ENCODE measurements around the gene CTSL. TPM values are rescaled to one million over a fixed set of nuclear protein-coding genes. Genes with fewer than 3 reads are reported as not detected.
A peak's percentile ranks its signal among the peaks of the same experiment; 100 is the strongest.

CTSL gene
- polyA plus RNA-seq, 3 donors, result 72.8 to 608 (median 181) TPM

DNA sequence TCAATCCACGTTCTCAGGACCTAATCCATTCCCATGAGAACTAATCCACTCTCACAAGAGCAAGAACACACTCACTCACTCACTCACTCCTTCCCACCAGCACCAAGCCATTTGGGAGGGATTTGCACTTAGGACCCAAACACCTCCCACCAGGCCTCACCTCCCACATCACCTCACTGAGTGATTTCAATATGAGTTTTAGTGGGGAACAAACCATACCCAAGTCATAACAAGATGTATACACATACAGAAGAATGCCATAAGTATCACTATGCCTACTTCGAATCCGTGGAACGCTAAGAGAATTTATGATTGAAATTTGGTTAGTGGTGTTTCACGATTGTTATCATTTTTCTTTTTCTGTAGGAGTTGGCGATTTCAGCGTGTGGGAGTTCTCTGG is 29.3 kb upstream of the CTSL start:
- H3K27ac ChIP-seq (ENCODE audit: low read depth, low read length), result no peak overlapping the region
- WGBS, 3 donors, result 81 to 87% (median 86%) methylated on average over 7 of the region's 7 CpGs

DNA sequence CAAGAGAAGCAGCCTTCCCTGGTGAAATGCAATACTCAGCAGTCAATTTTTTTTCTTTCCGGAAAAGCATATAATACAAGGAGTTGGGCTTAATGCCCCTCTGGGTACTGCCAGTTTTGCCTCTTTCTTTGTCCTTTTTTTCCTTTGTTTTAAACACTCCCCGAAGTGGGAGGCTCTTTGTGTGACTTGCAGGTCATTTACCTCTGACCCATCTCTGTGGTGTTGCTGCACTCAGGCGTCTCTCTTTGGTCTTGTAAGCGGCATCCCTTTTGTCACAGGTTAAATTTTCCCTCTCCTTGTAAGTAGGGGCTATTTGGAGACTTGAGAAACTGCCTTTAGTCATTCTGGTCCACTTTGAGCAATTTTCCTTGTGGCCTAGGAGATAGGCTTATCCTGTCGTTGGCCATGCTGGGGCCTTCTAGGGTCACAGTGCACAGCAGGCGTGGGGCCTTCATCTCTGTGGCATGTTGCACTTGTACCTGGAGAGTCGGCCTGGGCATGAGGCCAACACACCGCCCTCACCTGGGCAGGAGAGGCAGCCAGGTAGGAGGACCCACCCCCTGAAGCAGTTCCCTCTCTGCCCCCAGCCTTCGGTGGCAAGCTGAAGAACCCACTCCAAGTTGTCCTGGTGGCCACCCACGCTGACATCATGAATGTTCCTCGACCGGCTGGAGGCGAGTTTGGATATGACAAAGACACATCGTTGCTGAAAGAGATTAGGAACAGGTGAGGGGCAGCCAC is 27.7 kb upstream of the CTSL start:
- WGBS, 3 donors, result 84 to 93% (median 92%) methylated on average over 14 of the region's 14 CpGs

DNA sequence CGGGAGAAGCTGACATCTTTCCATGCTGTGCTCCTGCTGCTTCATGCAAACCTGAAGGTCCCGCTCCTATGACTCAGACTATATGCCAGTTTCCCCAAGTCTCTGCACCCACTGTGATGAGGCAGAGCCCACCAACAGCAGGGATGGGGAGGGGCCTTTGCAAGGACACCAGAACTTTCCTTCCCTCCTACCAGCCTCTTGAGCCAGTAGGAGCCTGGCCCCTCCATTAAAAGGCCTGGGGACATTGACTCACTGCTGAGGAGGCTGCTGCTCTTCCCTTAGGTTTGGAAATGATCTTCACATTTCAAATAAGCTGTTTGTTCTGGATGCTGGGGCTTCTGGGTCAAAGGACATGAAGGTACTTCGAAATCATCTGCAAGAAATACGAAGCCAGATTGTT is 26.1 kb upstream of the CTSL start:
- WGBS, 3 donors, result 95 to 96% (median 95%) methylated on average over 4 of the region's 4 CpGs
- no peak overlapping the region for H3K27ac ChIP-seq (ENCODE audit: low read depth, low read length)

More for the DNA sequence above, 27.7 kb upstream of the CTSL start:
- H3K27ac ChIP-seq (ENCODE audit: low read depth, low read length), result no peak overlapping the region

DNA sequence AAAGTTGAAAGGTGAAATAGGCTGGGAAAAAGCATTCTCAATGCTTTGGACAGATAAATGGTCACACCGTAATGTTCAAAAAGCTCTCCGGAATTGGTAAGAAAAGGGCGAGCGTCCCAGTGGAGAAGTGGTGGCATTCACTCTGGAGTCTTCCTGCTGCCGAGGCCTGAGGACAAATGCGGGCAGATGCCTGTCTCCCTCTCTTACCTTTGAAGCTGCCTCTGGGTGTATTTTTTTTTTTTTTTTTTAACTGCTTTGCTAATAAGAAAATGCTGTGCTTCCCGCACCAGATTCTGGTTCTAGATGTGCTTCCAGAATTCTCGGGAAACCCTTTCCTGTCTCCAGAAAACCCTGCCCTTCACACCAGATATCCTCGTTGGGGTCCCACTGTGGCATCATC is 24.4 kb upstream of the CTSL start:
- WGBS, 3 donors, result 91 to 95% (median 92%) methylated on average over 9 of the region's 9 CpGs
- no peak overlapping the region for H3K27ac ChIP-seq (ENCODE audit: low read depth, low read length)

DNA sequence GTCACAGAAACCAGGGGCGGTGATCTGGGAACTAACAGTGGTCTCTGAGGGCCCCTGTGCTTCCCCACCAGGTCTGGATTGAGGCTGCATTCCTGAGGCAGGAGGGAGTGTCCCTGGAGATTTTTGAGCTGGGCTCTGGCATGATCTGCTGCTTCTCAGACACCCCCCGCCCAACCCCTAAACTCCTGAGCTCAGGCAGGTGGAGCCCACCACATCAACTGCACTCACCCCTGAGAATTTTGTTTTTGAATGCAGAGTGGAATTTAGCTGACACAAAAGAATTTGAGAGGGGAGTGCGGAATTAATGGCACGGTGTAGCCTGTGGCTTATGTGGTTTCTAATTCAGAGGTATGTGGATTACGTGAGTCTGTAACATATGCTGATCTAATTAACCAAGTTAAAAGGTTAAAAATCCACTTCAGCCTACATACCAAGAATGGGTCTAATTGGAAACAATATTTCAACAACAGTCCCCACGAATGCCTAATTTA is 23.9 kb upstream of the CTSL start:
- 82 to 85% (median 83%) methylated on average over 6 of the region's 6 CpGs for WGBS, 3 donors
- H3K27ac ChIP-seq (ENCODE audit: low read depth, low read length), result no peak overlapping the region

DNA sequence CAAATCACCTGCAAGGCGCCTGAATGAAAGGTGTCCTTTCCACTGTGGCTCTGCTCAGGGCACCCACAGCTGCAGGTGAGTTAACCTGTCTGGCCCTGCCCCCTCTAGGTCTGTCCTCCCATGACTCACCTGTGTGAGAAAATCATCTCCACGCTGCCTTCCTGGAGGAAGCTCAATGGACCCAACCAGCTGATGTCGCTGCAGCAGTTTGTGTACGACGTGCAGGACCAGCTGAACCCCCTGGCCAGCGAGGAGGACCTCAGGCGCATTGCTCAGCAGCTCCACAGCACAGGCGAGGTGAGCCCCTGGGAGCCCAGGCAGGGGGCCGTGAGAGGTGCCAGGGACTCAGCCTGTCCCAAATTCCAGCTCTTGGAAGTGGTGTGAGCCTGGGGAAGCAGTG is 23.0 kb upstream of the CTSL start:
- H3K27ac ChIP-seq (ENCODE audit: low read depth, low read length), result no peak overlapping the region
- WGBS, 3 donors, result 92 to 96% (median 95%) methylated on average over 9 of the region's 9 CpGs

DNA sequence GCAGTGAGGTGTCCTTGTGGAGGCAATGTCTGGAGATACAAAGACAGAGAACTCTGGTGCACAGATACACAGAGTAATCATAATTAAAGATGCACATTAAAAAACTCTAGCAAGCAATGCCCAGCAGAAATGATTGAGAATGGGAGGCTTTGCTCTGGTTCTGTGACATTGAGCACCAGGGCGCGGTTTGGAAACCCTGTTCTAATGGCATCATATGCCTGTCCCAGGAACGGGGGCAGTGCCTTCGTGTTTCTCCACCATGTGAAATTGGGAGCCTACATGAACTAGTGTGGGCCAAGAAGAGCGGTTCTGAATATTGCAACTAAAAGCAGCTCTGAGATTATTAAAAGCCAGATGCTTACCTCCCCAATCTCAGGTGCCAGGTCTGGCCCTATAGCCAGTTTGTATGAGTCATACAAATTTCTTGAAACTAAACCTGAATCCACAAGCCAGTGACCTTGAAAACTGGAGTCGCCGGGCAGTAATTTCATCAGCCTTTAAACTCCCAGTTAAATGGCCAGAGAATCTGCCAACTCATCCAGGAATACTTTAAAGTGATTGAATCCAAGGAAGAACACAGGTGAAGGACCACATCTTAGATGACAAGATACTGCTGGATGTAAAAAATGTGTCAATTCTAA is 22.2 kb upstream of the CTSL start:
- 64 to 94% (median 77%) methylated on average over 7 of the region's 7 CpGs for WGBS, 3 donors
- H3K27ac ChIP-seq (ENCODE audit: low read depth, low read length), result no peak overlapping the region

DNA sequence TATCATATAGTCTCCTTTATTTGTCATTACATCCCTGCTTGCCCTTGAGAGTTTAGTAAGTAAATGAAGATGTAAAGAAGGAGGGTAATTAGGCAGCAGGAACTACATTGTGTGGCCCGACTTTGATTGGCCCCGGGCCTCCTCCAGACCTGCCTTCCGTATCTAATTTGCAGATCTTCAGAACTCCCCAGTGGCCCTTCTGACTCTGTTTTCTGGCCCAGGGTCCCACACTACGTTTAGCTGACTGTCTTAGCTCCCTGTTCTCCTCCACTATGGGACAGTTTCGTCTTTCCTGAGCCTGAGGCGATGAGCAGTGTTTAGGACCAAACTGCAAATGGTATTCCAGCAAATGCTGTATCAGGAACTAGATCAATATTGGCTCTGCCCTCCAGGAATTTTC is 21.6 kb upstream of the CTSL start:
- WGBS, 3 donors, result 72 to 85% (median 81%) methylated on average over 6 of the region's 6 CpGs
- H3K27ac ChIP-seq (ENCODE audit: low read depth, low read length), result no peak overlapping the region

DNA sequence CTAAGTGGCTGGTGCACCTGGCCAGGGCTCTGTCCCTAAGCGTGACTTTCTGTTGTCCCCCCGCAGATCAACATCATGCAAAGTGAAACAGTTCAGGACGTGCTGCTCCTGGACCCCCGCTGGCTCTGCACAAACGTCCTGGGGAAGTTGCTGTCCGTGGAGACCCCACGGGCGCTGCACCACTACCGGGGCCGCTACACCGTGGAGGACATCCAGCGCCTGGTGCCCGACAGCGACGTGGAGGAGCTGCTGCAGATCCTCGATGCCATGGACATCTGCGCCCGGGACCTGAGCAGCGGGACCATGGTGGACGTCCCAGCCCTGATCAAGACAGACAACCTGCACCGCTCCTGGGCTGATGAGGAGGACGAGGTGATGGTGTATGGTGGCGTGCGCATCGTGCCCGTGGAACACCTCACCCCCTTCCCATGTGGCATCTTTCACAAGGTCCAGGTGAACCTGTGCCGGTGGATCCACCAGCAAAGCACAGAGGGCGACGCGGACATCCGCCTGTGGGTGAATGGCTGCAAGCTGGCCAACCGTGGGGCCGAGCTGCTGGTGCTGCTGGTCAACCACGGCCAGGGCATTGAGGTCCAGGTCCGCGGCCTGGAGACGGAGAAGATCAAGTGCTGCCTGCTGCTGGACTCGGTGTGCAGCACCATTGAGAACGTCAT is 19.7 kb upstream of the CTSL start:
- H3K27ac ChIP-seq (ENCODE audit: low read depth, low read length), result no peak overlapping the region
- 95 to 97% (median 97%) methylated on average over 38 to 39 of the region's 39 CpGs for WGBS, 3 donors

DNA sequence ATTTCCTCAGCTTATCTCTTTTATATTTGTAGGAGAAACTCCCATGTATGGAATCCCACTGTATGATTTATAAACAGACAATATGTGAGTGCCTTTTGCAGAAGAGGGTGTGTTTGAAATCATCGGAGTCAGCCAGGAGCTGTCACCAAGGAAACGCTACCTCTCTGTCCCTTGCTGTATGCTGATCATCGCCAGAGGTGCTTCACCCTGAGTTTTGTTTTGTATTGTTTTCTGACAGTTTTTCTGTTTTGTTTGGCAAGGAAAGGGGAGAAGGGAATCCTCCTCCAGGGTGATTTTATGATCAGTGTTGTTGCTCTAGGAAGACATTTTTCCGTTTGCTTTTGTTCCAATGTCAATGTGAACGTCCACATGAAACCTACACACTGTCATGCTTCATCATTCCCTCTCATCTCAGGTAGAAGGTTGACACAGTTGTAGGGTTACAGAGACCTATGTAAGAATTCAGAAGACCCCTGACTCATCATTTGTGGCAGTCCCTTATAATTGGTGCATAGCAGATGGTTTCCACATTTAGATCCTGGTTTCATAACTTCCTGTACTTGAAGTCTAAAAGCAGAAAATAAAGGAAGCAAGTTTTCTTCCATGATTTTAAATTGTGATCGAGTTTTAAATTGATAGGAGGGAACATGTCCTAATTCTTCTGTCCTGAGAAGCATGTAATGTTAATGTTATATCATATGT is 18.0 kb upstream of the CTSL start:
- no peak overlapping the region for H3K27ac ChIP-seq (ENCODE audit: low read depth, low read length)
- 59 to 74% (median 60%) methylated on average over 6 of the region's 6 CpGs for WGBS, 3 donors

DNA sequence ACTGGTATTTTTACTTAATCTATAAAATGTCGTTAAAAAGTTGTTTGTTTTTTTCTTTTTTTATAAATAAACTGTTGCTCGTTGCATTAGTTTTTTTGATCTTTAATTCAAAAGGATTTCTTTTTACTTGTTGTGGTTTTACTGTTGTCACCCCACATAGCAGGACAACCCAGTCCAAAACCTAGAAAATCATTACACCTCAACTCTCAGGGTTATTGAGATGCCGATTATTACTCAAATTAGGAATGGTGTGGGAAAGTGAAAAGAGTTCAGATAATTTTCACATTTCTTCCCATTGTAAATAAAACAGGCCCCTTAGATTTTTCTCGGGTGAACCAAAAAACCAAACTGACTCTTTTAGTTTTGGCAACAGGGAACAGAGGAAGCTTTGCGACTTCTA is 17.4 kb upstream of the CTSL start:
- no peak overlapping the region for H3K27ac ChIP-seq (ENCODE audit: low read depth, low read length)
- WGBS, 3 donors, result 78 to 84% (median 84%) methylated on average over 5 of the region's 5 CpGs

DNA sequence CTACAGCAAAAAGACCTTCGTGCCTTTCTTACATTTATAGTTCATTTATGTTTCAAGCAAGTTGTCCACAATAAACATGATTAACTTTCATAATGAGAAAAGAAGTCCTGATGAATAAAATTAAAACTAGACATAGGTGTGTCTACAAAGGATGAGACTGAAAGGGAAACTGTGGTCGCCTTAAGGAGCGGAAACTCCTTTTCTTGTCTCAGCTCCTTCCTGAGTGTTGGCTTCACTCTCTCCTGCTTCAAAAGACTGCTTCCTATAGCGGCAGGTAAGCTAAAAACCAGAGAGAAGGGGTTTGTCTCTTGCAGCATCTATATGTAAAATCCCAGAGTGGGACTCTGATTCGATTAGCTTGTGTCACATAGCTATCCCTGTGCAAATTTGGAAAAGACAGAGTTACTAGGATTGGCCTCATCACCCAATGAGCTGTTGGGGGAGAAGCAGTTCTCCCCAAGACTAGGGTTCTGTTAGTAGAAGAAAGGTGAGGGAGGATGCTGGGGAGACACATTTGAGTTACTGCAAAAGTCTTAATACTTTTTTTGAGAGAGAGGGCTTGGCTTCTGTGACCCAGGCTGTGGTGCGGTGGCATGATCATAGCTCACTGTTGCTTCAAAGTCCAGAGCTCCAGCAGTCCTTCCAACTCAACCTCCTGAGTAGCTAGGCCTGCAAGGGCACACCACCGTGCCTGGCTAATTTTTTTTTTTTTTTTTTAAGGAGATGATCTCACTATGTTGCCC is 16.8 kb upstream of the CTSL start:
- 81 to 87% (median 85%) methylated on average over 7 of the region's 7 CpGs for WGBS, 3 donors
- no peak overlapping the region for H3K27ac ChIP-seq (ENCODE audit: low read depth, low read length)

DNA sequence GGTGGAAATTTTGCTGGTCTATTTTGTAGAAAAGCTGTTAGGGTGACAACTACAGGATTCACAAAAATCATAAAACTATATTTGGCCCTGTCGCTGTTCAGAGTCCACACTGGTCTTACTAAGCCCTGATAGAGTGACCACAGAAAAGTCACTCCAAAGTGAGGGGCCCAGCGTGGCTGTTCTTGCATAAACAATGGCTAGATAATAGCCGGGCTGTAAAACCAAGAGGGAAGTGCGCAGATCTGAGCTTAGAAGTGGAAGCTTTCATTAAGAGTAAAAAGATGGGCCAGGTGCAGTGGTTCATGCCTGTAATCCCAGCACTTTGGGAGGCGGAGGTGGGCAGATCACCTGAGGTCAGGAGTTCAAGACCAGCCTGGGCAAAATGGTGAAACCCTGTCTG is 15.5 kb upstream of the CTSL start:
- WGBS, 3 donors, result 81 to 95% (median 85%) methylated on average over 5 of the region's 5 CpGs
- H3K27ac ChIP-seq (ENCODE audit: low read depth, low read length), result no peak overlapping the region

DNA sequence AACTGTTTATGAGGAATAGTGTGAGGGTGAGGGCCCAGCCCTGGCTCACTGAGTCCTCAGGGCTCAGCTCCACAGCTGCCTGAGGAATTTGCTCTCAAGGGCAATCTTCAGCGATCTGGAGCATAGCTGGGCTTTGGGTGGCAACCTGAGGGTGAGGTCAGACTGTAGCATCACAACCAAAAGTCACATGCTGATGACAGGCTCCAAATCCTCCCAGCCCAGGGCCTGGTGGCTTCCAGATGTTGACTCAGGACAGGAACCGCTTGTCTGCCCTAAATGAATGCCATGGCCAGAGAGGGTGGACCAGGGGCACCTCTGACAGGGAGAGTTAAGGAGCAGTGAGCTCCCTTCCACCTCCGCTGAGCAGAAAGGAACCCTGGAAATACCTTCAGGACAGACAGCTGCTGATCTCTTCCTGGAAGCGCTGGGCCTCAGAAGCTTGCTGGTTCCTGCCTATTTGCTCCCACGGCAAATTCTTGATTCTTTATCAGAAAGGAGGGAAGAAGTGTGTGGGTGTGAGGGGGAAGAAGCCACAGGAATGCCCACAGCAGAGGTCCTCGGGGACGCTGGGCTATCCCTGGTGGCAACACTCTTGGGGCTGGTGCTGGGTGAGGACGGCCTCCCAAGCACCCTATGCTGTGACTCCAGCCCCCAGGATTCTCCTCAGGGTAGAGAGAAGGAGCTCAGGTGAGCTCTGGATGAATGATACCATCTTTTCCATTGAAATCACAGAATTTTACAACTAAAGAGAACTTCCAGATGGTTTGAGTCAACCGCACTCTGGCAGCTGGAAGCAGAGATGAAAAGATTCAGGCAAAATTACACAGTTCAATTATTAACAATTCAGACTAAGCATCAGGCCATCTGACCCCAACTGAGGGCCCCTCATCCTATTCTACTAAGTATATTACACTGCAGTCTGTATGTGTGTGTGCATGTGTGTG is 13.8 kb upstream of the CTSL start:
- WGBS, 3 donors, result 69 to 81% (median 72%) methylated on average over 9 of the region's 9 CpGs
- H3K27ac ChIP-seq (ENCODE audit: low read depth, low read length), result peak overlapping the region; percentile 13

DNA sequence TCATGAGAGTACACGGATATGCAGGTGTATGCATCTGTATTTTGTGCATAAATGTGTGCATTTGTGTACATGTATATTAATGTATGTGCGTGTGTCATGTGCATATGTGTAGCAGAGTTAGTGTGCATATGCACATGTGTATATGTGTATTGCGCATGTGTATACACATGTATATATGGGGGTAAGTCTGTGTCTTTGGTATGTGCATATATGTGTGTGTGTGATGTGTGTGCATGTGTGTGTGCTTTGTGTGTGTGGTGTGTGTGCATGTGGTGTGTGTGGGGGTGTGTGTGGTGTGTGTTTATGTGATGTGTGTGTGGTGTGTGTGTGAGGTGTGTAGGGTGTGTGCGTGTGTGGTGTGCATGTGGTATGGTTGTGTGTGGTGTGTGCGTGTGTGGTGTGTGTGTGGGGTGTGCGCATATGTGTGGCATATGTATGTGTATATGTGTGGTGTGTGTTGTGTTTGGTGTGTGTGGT is 13.1 kb upstream of the CTSL start:
- WGBS, 3 donors, result 94 to 96% (median 95%) methylated on average over 6 of the region's 6 CpGs
- peak overlapping the region; percentile 58 for H3K27ac ChIP-seq (ENCODE audit: low read depth, low read length)

DNA sequence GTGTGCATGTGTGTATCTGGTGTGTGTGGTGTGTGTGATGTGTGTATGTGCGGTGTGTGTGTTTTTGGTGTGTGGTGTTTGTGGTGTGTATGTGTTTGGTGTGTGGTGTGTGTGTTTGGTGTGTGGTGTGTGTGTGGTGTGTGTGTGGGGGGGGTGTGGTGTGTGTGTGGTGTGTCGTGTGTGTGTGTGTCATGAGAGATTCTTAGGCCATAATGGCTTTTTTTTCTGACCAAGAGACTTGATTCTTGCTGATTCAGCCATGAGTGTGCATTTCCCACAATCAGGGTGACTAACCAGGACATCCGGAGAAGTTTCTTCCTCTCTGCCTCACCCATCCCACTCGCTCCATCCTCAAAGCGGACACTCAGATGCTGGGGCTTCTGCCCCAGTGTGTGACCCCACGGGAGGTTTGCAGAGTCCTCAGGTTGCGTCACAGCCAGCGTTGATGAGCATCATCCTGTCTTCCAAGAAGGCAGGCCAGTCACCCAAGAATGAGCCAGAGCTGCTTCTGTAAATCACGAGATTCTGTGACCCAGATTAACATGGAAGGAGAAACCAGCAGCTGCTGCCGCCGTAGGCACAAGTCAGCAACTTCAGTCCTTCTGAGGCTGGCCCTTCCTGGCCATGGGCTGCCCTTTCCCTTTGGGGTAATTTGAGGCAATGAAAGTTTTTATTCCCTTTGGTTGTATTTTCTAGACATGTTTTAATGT is 12.5 kb upstream of the CTSL start:
- WGBS, 3 donors, result 21 to 63% (median 27%) methylated on average over 11 of the region's 11 CpGs
- H3K27ac ChIP-seq (ENCODE audit: low read depth, low read length), result peak overlapping the region; percentile 58

DNA sequence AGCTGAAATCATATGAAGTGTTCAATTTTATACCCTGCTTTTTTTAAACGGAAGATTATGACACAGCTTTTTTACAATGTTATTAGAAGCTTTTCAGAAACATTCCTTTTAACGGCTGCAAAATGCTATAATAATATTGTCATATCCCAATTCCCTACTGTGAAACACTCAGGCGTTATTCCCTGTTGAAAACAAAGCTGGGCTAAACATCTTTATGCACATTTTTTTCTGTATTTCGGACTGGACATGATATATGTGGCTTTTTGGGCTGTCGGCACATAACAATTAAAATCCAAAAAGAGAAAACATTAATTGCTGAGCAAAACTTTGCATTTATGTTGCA is 12.0 kb upstream of the CTSL start:
- WGBS, 3 donors, result 45 to 72% (median 66%) methylated on average over 5 of the region's 5 CpGs
- no peak overlapping the region for H3K27ac ChIP-seq (ENCODE audit: low read depth, low read length)

Data from adipose tissue (tissue), 3 donors.